Left forelimb (tissue), 1 donor: ENCODE results near the gene ZNG1B.
A peak's percentile ranks its signal among the peaks of the same experiment; 100 is the strongest.
"Not testable (repeated sequence)": the region's sequence is repeated elsewhere in the genome, so short reads cannot be mapped to it uniquely, and the experiment has no call there.

ENCODE experiments used
- DNase-seq: peaks from one replicate; pipeline ENCODE4 v3.0.0-alpha.2; 2018; ENCODE audit warnings: low spot score

The ZNG1B gene

DNA sequence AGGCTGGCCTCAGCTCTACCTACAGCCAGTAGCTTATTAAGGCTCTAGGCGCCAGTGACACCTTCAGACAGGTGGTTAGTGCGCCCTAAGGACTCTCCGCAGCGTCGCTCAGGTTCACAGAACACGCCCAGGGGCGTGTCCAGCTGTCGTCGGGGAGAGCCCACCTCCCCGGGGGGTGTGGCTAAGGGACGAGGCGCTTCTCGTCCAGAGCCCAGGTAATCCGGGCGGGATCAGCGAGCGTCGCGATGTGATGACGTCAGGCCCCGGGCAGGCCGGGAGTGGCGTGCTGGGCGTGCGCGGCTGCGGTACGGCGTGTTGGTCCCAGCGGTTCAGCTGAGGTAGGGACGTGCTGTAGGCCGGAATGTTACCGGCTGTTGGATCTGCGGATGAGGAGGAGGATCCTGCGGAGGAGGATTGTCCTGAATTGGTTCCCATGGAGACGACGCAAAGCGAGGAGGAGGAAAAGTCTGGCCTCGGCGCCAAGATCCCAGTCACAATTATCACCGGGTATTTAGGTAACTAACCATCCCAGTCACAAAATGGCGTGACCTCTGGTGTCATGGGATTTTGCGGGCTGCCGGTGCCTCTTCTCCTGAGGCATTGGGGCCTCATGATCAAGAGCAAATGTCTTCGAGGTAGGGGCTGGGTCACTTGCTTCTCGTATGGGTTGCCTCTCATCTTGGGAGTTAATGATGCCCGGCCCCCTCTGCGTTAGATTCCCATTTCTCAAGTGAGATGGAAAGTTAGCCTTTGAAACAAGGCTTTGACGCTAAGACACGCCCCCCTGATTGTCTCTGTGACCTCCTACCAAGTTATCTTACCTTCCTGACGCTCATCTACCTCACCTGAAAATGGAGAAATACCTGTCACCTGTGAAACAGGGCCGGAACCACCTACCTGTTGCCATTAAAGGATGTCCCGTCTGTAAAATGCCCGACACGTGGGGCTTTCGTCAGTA is at the start of gene ZNG1B:
TSS of gene ZNG1B (plus strand) at position 184 of the 958 bp plus-strand sequence. CDS start at position 362, 178 bp downstream.
- not testable (repeated sequence) for DNase-seq

DNA sequence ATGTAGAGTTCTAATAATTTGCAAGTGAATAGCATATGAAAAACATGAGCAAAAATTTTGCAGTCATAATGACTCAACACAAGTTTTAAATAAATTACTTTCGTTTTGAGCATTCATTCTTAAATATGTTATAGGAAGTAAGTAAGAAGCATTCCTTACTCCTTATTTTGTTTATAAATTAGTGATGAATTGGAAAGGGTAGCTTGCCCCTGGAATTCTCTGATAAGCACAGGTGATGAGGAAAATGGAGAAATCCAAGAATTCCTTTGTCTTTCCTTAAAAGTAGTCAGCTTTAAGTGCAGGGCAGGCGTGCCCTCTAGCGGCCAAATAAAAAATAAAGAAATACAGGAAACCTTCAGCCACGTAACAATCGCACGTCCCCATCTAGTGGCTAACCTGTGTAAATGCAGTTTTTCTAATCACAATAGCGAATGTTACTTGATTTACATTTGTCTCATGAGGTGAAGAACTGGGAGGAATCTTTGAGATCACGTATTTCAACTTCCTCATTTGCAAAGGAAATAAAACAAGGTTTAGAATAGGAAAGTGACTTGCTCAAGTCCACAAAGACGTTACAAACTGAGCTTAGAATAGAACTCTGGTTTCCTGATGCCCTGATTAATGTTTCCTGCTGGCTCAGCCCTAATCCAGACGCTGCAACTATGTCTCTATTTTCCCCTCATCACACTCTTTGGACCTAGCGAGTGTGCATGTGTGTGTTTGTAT is 47.2 kb upstream of the ZNG1B start:
- no peak for DNase-seq

DNA sequence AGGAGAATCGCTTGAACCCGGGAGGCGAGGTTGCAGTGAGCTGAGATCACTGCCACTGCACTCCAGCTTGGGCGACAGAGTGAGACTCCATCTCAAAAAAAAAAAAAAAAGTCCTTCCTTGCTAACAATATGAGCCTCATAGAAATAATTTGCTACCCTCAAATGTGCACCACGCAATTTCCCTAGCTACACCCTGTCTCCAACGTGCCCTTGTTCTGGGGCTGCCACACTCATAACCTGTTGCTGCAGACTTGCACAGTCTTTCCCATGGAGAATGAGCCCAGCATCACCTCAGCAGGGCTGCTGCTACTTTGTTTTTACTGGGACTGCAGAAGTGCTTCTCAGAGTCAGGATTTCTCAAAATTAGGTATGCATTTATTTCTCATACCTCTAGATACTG is 46.4 kb upstream of the ZNG1B start:
- DNase-seq = no peak

DNA sequence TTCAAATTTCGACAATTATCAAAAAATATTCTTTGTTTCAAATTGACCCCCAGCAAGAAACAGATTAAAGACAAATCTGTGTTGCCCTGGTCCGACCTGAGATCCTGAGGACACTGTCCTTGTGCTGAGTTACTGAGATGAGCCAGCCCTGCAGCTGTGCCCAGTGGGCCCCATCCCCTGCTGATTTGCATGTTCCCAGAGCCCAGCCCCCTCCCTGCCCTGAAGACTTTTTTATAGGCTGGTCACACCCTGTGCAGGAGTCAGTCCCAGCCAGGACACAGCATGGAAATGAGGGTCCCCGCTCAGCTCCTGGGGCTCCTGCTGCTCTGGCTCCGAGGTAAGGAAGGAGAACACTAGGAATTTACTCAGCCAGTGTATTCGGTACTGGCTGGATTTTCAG is 31.4 kb upstream of the ZNG1B start:
- DNase-seq = no peak

GRCh38 chr2:113407446-113408099 is 29.9 kb upstream of the ZNG1B start:
- DNase-seq = no peak

DNA sequence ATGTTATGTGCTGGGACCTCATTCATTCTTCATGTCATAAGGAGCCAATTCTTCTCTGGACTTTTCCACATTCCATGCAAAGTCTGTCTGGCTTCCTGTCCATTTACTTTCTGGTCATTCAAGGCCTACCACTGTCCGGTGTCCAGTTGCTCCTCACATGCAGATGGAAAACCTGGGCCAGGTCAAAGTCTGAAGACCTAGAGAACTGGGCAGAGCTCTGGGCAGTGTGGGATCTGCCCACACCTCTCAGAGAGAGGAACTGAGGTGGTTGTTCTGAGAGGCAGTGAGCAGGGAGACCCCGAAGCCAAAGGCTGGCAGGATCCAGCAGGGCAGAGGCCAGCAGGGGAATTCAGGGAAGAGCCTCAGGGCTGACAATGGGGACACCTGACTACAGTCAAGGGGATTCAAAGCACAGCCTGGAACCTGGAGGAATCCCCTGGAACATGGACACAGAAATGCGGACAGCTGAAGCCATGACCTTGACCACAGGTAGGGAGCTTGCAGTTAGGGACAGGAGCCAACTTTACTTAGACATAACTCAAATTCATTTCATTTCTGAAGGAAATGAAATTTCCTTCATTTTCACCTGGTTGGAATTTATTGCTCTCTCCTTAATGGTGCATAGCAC is 25.7 kb upstream of the ZNG1B start:
- not testable (repeated sequence) for DNase-seq

- DNase-seq = not testable (repeated sequence)
Measured at GRCh38 chr2:113412774-113413173, 24.7 kb upstream of the ZNG1B start.

DNA sequence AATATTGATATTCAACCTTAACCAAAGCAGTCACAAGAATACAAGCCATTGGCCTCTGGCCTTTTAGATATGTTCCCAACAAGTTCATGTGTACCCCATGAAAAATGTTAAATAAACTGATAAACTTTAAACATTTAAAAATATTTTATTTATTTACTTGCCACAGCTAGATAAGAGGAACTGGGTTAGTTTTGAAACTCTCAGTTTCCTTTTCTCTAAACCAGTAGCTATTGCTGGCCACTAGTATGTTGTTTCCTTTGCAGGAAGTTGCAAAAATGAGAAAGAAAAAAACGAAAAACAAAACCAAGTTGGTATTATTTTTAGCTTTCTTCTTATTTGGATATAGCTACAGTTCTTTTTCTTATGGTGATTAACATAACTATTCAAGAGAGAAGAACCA is 5.7 kb upstream of the ZNG1B start:
- not testable (repeated sequence) for DNase-seq

GRCh38 chr2:113433468-113433867 is 4.0 kb upstream of the ZNG1B start:
- DNase-seq = not testable (repeated sequence)

DNA sequence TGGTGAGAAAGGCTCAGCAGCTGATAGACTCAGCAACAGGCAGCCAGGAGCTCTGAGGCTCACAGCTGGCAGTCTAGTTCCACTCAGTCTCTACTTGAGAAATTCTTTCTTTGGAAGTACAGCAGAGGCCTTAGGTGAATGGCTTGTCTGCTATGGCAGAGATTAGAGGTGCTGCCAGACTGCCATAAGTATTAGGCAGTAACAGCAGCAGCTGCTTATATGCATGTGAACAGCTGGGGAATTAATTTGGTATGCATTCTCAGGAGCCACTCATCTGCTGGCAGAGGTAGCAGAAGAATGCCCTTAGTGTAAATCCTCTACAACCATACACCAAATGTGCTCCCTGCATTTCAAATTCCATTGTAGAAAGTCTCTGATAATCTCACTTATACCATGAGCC is 28.3 kb downstream of the ZNG1B start:
- DNase-seq = not testable (repeated sequence)

GRCh38 chr2:113476688-113477368 is 39.3 kb downstream of the ZNG1B start:
- DNase-seq = not testable (repeated sequence)

GRCh38 chr2:113496527-113496926 is 59.0 kb downstream of the ZNG1B start:
- not testable (repeated sequence) for DNase-seq

- DNase-seq = not testable (repeated sequence)
Measured at GRCh38 chr2:113498365-113498764, 60.9 kb downstream of the ZNG1B start, which contains the start of gene FOXD4L1. FOXD4L1 (plus strand) TSS chr2:113498665; CDS start chr2:113499257, 592 bp downstream.

DNA sequence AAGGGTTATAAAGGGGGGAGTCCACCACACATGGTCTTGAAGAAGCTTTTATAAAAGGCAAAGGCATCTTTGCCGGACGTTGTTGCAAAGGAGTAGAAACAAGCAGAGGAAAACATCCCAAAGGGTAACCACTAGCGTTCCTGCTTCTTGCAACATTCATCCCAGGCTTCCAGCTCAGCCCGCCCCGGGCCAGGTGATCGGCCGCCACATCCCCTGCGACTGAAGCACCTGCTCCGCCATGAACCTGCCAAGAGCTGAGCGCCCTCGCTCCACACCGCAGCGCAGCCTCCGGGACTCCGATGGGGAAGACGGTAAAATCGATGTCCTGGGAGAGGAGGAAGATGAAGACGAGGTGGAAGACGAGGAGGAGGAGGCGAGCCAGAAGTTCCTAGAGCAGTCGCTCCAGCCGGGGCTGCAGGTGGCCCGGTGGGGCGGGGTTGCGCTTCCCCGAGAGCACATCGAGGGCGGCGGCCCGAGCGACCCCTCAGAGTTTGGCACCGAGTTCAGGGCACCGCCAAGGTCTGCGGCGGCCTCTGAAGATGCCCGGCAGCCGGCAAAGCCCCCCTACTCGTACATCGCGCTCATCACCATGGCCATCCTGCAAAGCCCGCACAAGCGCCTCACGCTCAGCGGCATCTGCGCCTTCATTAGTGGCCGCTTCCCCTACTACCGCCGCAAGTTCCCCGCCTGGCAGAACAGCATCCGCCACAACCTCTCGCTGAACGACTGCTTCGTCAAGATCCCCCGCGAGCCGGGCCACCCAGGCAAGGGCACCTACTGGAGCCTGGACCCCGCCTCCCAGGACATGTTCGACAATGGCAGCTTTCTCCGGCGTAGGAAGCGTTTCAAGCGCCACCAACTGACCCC is 61.8 kb downstream of the ZNG1B start:
- not testable (repeated sequence) for DNase-seq

DNA sequence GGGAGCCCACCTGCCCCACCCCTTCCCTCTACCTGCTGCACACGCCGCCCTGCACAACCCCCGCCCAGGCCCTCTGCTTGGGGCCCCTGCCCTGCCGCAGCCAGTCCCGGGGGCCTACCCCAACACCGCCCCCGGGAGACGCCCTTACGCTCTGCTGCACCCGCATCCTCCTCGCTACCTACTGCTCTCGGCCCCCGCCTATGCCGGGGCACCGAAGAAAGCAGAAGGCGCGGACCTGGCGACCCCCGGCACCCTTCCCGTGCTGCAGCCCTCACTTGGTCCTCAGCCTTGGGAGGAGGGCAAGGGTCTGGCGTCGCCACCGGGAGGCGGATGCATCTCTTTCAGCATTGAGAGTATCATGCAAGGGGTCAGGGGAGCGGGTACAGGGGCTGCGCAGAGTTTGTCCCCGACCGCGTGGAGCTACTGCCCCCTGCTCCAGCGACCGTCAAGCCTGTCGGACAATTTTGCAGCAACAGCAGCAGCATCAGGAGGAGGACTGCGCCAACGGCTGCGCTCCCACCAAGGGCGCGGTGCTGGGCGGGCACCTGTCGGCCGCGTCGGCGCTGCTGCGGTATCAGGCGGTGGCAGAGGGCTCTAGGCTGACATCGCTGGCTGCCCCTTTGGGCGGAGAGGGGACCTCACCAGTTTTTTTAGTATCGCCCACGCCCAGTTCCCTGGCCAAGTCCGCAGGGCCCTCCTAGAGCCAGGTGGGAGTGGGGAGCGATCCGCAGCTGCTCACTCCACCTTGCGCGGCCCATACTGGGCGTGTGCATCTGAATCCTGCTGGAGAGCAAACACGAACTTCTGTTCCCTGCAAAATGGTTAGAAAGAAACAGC is 62.6 kb downstream of the ZNG1B start:
- DNase-seq = not testable (repeated sequence)

DNA sequence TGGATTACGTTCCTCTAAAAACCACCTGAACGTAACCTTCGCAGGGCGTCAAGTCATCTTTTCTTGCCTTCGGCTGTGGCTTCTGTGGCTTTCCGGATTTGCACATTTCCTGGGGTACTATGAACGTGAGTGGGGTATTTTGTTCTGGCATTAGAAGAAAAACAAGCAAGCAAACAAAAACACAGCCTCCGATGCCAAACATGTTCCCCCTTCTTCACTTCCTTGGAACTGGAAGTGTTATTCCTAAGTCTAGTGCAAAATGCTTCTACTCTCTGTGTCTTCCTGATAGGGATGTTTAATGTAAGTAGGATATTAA is 63.2 kb downstream of the ZNG1B start:
- DNase-seq = not testable (repeated sequence)

GRCh38 chr2:113502216-113503093 is 65.0 kb downstream of the ZNG1B start:
- DNase-seq = peak; percentile 66
